Activated T-helper 17 cell treated with anti-CD3 and anti-CD28 coated beads, Interleukin-2, amount 50 U/mL, for 72 hours (primary cell): ENCODE data around the gene GNG12. TPM values are rescaled to one million over a fixed set of nuclear protein-coding genes. Genes with fewer than 3 reads are reported as not detected.

Experiments used
- ATAC-seq: fragments of 150-1000 bp; cut with Tn5 transposase; replicated peaks from 2 replicates; pipeline ENCODE4 v1.10.0; 2021; ENCODE audit warnings: mild to moderate bottlenecking, moderate library complexity
- H3K27ac Mint-ChIP-seq: one replicate; pipeline ENCODE4 v1.8.0; 2022; ENCODE audit warnings: mixed read lengths
- H3K27me3 Mint-ChIP-seq: one replicate; pipeline ENCODE4 v1.8.0; 2022; ENCODE audit warnings: mixed read lengths
- H3K36me3 Mint-ChIP-seq: one replicate; pipeline ENCODE4 v1.8.0; 2022; ENCODE audit warnings: low read depth, mild to moderate bottlenecking, mixed read lengths
- H3K4me1 Mint-ChIP-seq: one replicate; pipeline ENCODE4 v1.8.0; 2022; ENCODE audit warnings: mixed read lengths
- H3K4me3 Mint-ChIP-seq: one replicate; pipeline ENCODE4 v1.8.0; 2022; ENCODE audit warnings: mild to moderate bottlenecking, mixed read lengths
- H3K9me3 Mint-ChIP-seq: one replicate; pipeline ENCODE4 v1.8.0; 2022; ENCODE audit warnings: mixed read lengths
- total RNA-seq, 2 donors: library from RNA; stranded (reverse); gene quantifications; one replicate each; pipeline ENCODE4 v1.2.3, GENCODE V29; 2022

GNG12 gene
- total RNA-seq, 2 donors from 2014 or later = 0.13 to 0.34 TPM

- H3K36me3 Mint-ChIP-seq = no peaks in the 10 kb centered on the region
- H3K9me3 Mint-ChIP-seq = no peaks in the 10 kb centered on the region
- H3K4me3 Mint-ChIP-seq = no peak overlapping the region
- ATAC-seq = no peak
- no peak overlapping the region for H3K27ac Mint-ChIP-seq
- H3K27me3 Mint-ChIP-seq = peaks cover 11% of the 10 kb centered on the region
- H3K4me1 Mint-ChIP-seq = peaks cover 25% of the 10 kb centered on the region
Observed at GRCh38 chr1:67752306-67752705, 81.0 kb downstream of the GNG12 start.

DNA sequence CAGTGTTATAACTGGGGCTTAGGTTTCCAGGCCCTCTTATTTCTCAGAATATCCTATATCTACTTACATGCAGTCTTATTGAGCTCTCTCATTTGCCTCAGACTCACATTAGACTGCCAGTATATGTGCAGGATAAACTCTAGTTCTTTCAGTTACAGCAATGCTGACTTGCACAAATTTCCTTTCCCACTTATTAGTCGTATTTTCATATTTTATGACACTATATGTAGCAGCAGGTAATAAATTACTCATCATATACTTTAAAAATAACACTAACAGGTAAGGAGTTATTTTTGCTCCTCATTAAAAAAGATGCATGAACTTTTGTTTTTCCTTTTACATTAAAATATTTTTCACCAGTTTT lies 82.6 kb downstream of the GNG12 start:
- Mint-ChIP-seq H3K27me3 (peaks cover 14% of the 10 kb centered on the region), H3K4me1 (peaks cover 25% of the 10 kb centered on the region), H3K4me3 (no peak overlapping the region), H3K9me3 (no peaks in the 10 kb centered on the region), H3K36me3 (no peaks in the 10 kb centered on the region), H3K27ac (peak overlapping the region; percentile 56)
- ATAC-seq = no peak

GRCh38 chr1:67749844-67750690 lies 83.2 kb downstream of the GNG12 start:
- H3K36me3 Mint-ChIP-seq = no peaks in the 10 kb centered on the region
- peak overlapping the region; percentile 14 for H3K4me3 Mint-ChIP-seq
- no peaks in the 10 kb centered on the region for H3K9me3 Mint-ChIP-seq
- H3K27me3 Mint-ChIP-seq = peaks cover 14% of the 10 kb centered on the region
- peaks cover 25% of the 10 kb centered on the region for H3K4me1 Mint-ChIP-seq
- peak overlapping the region; percentile 56 for H3K27ac Mint-ChIP-seq
- peak; percentile 71 for ATAC-seq

- H3K27ac Mint-ChIP-seq = peak overlapping the region; percentile 56
- H3K4me3 Mint-ChIP-seq = peak overlapping the region; percentile 14
- no peaks in the 10 kb centered on the region for H3K36me3 Mint-ChIP-seq
- no peaks in the 10 kb centered on the region for H3K9me3 Mint-ChIP-seq
- peaks cover 15% of the 10 kb centered on the region for H3K27me3 Mint-ChIP-seq
- peaks cover 22% of the 10 kb centered on the region for H3K4me1 Mint-ChIP-seq
- no peak for ATAC-seq
Observed at GRCh38 chr1:67749263-67749843, 83.9 kb downstream of the GNG12 start.

DNA sequence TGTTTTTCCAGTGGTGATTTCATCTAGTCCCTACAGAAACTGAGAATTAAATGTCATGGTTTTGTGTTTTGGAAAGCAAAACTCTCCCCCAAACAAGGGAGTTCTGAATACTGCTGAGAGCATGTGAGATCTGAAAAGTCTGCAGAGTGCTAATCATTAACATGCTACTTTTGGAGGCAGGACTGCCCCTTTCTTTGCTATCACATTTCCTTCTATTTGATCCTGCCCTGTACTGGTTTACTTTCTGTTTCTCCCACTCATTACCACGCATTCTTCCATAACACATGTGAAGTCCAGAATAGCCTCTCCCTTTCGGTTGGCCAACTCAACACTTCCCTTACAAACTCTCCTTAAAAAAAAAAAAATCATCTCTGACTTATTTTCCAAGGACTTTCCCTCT lies 84.6 kb downstream of the GNG12 start:
- Mint-ChIP-seq H3K9me3 (no peaks in the 10 kb centered on the region), H3K4me3 (no peak overlapping the region), H3K27ac (no peak overlapping the region), H3K27me3 (peaks cover 15% of the 10 kb centered on the region), H3K36me3 (no peaks in the 10 kb centered on the region), H3K4me1 (peaks cover 16% of the 10 kb centered on the region)
- ATAC-seq = peak; percentile 68

GRCh38 chr1:67747671-67748546 lies 85.4 kb downstream of the GNG12 start:
- Mint-ChIP-seq H3K27me3 (peaks cover 16% of the 10 kb centered on the region), H3K36me3 (no peaks in the 10 kb centered on the region), H3K9me3 (no peaks in the 10 kb centered on the region), H3K27ac (no peak overlapping the region), H3K4me1 (peaks cover 16% of the 10 kb centered on the region), H3K4me3 (no peak overlapping the region)
- no peak for ATAC-seq

- Mint-ChIP-seq H3K4me1 (peaks cover 16% of the 10 kb centered on the region), H3K27ac (no peak overlapping the region), H3K4me3 (no peak overlapping the region), H3K27me3 (peaks cover 16% of the 10 kb centered on the region), H3K36me3 (no peaks in the 10 kb centered on the region), H3K9me3 (no peaks in the 10 kb centered on the region)
- ATAC-seq = no peak
Observed at GRCh38 chr1:67745875-67746698, 87.2 kb downstream of the GNG12 start.

- H3K27ac Mint-ChIP-seq = no peak overlapping the region
- no peaks in the 10 kb centered on the region for H3K9me3 Mint-ChIP-seq
Observed at GRCh38 chr1:67743072-67743725, 90.1 kb downstream of the GNG12 start.

GRCh38 chr1:67741736-67742135 lies 91.5 kb downstream of the GNG12 start:
- H3K4me3 Mint-ChIP-seq = no peak overlapping the region
- H3K27me3 Mint-ChIP-seq = peaks cover 16% of the 10 kb centered on the region
- H3K4me1 Mint-ChIP-seq = no peaks in the 10 kb centered on the region
- no peak for ATAC-seq
- H3K27ac Mint-ChIP-seq = no peak overlapping the region
- no peaks in the 10 kb centered on the region for H3K9me3 Mint-ChIP-seq
- no peaks in the 10 kb centered on the region for H3K36me3 Mint-ChIP-seq

More at GRCh38 chr1:67743072-67743725, 90.1 kb downstream of the GNG12 start:
- ATAC-seq = no peak
- H3K4me1 Mint-ChIP-seq = peaks cover 5% of the 10 kb centered on the region
- H3K27me3 Mint-ChIP-seq = peaks cover 20% of the 10 kb centered on the region
- H3K4me3 Mint-ChIP-seq = no peak overlapping the region
- no peaks in the 10 kb centered on the region for H3K36me3 Mint-ChIP-seq

GRCh38 chr1:67741121-67741520 lies 92.1 kb downstream of the GNG12 start:
- Mint-ChIP-seq H3K4me1 (peaks cover 6% of the 10 kb centered on the region), H3K4me3 (no peak overlapping the region), H3K36me3 (no peaks in the 10 kb centered on the region), H3K27me3 (peaks cover 13% of the 10 kb centered on the region), H3K27ac (no peak overlapping the region), H3K9me3 (no peaks in the 10 kb centered on the region)
- no peak for ATAC-seq

GRCh38 chr1:67740543-67740942 lies 92.7 kb downstream of the GNG12 start:
- Mint-ChIP-seq H3K27ac (no peak overlapping the region), H3K9me3 (no peaks in the 10 kb centered on the region), H3K4me3 (no peak overlapping the region), H3K27me3 (peaks cover 13% of the 10 kb centered on the region), H3K4me1 (peaks cover 9% of the 10 kb centered on the region), H3K36me3 (no peaks in the 10 kb centered on the region)
- ATAC-seq = no peak

DNA sequence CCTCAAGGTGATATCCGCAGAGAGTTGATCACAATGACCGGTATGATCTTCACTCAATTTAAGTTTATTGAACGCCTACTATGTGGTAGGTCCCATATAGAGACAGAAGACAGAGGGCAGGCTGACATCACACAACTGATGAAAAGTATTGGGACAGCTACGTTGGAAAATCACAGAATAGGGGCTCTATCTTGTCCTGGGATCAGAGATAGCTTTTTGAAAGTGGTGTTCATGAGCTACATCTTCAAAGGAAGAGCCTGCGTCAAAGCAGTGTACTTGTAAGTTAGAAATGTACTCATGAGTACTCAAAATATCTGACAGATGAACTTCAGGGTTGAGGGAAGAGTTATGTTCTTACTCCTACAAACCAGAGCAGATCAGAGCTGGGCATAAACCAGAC lies 93.9 kb downstream of the GNG12 start:
- no peaks in the 10 kb centered on the region for H3K36me3 Mint-ChIP-seq
- H3K27me3 Mint-ChIP-seq = peaks cover 9% of the 10 kb centered on the region
- no peak for ATAC-seq
- H3K9me3 Mint-ChIP-seq = no peaks in the 10 kb centered on the region
- H3K4me3 Mint-ChIP-seq = no peak overlapping the region
- no peak overlapping the region for H3K27ac Mint-ChIP-seq
- peaks cover 9% of the 10 kb centered on the region for H3K4me1 Mint-ChIP-seq

GRCh38 chr1:67738401-67738800 lies 94.9 kb downstream of the GNG12 start:
- H3K27ac Mint-ChIP-seq = no peak overlapping the region
- no peaks in the 10 kb centered on the region for H3K36me3 Mint-ChIP-seq
- H3K27me3 Mint-ChIP-seq = peaks cover 4% of the 10 kb centered on the region
- H3K4me1 Mint-ChIP-seq = peaks cover 9% of the 10 kb centered on the region
- ATAC-seq = no peak
- H3K9me3 Mint-ChIP-seq = no peaks in the 10 kb centered on the region
- no peak overlapping the region for H3K4me3 Mint-ChIP-seq
